G401.6 (cell line): ENCODE measurements around the gene OVOL1.
"Not testable (repeated sequence)": the region's sequence is repeated elsewhere in the genome, so short reads cannot be mapped to it uniquely, and the experiment has no call there.

ENCODE experiments used
- FAIRE-seq: peaks from 2 replicates; lab custom pipeline; 2012; peaks lifted over from hg19 to GRCh38; lab: Jason Lieb, UNC

OVOL1 gene

GRCh38 chr11:65814986-65815565, 28.2 kb downstream of the OVOL1 start:
- FAIRE-seq = no peak

- FAIRE-seq = no peak
These were observed 29.8 kb downstream of the OVOL1 start for GRCh38 chr11:65816696-65817095.

GRCh38 chr11:65817312-65817834, 30.5 kb downstream of the OVOL1 start:
- FAIRE-seq = no peak

- FAIRE-seq = no peak
These were observed 31.2 kb downstream of the OVOL1 start for GRCh38 chr11:65817835-65818680.

- FAIRE-seq = no peak
These were observed 34.2 kb downstream of the OVOL1 start for GRCh38 chr11:65821107-65821506.

GRCh38 chr11:65822776-65823528, 36.1 kb downstream of the OVOL1 start:
- no peak for FAIRE-seq

GRCh38 chr11:65826984-65827735, 40.3 kb downstream of the OVOL1 start:
- no peak for FAIRE-seq

- no peak for FAIRE-seq
These were observed 42.6 kb downstream of the OVOL1 start for GRCh38 chr11:65829459-65829858.

GRCh38 chr11:65832231-65832630, 45.4 kb downstream of the OVOL1 start:
- not testable (repeated sequence) for FAIRE-seq

GRCh38 chr11:65833297-65834030, 46.6 kb downstream of the OVOL1 start, which contains the start of gene SNX32:
Gene SNX32 (plus strand): TSS chr11:65833963. CDS start chr11:65834066, 103 bp downstream.
- no peak for FAIRE-seq

GRCh38 chr11:65834202-65834601, 47.3 kb downstream of the OVOL1 start:
- no peak for FAIRE-seq

- no peak for FAIRE-seq
These were observed 55.3 kb downstream of the OVOL1 start for GRCh38 chr11:65842144-65842543.

GRCh38 chr11:65843811-65844210, 56.9 kb downstream of the OVOL1 start:
- no peak for FAIRE-seq

- no peak for FAIRE-seq
These were observed 57.5 kb downstream of the OVOL1 start for GRCh38 chr11:65844231-65844872.
